GM23248 (cell line): Measurements from ENCODE around the gene NXNL2. TPM values are rescaled to one million over a fixed set of nuclear protein-coding genes. Genes with fewer than 3 reads are reported as not detected.
A peak's percentile ranks its signal among the peaks of the same experiment; 100 is the strongest.

Source experiments
- DNase-seq: peaks from one replicate; pipeline ENCODE4 v3.0.0-alpha.2; 2015
- H2AFZ ChIP-seq: fragments of 200-600 bp; sonication (generic); 2 replicates; pipeline ENCODE4 v1.6.1; 2016; ENCODE audit warnings: antibody characterized with exemption
- H3F3A ChIP-seq: fragments of 200-600 bp; sonication (generic); 2 replicates; pipeline ENCODE4 v1.6.1; 2016; ENCODE audit warnings: mild to moderate bottlenecking, antibody characterized with exemption, mixed run types; ENCODE audit not compliant: insufficient read depth
- H3K27ac ChIP-seq: fragments of 200-600 bp; sonication (generic); 2 replicates; pipeline ENCODE4 v1.5.1; 2016; ENCODE audit warnings: mild to moderate bottlenecking
- H3K27me3 ChIP-seq: fragments of 200-600 bp; sonication (generic); replicated peaks from 2 replicates; pipeline ENCODE4 v1.6.1; 2016; ENCODE audit warnings: mild to moderate bottlenecking; ENCODE audit not compliant: insufficient read depth
- H3K36me3 ChIP-seq: fragments of 200-600 bp; sonication (generic); 2 replicates; pipeline ENCODE4 v1.6.1; 2016; ENCODE audit warnings: low read depth, mild to moderate bottlenecking
- H3K4me1 ChIP-seq: fragments of 200-600 bp; sonication (generic); 2 replicates; pipeline ENCODE4 v1.6.1; 2016; ENCODE audit warnings: mild to moderate bottlenecking; ENCODE audit not compliant: insufficient read depth
- H3K4me2 ChIP-seq: fragments of 200-600 bp; sonication (generic); one replicate; pipeline ENCODE4 v1.6.1; 2016; ENCODE audit warnings: mild to moderate bottlenecking; ENCODE audit not compliant: unreplicated experiment
- H3K4me3 ChIP-seq: fragments of 200-600 bp; sonication (generic); 2 replicates; pipeline ENCODE4 v1.5.1; 2016; ENCODE audit warnings: mild to moderate bottlenecking
- H3K79me2 ChIP-seq: fragments of 200-600 bp; sonication (generic); 2 replicates; pipeline ENCODE4 v1.6.1; 2016; ENCODE audit warnings: mild to moderate bottlenecking; ENCODE audit not compliant: insufficient read depth
- H3K9ac ChIP-seq: fragments of 200-600 bp; sonication (generic); 2 replicates; pipeline ENCODE4 v1.6.1; 2016; ENCODE audit warnings: mild to moderate bottlenecking
- H3K9me2 ChIP-seq: fragments of 200-600 bp; sonication (generic); 2 replicates; pipeline ENCODE4 v1.6.1; 2016; ENCODE audit warnings: mixed run types, mild to moderate bottlenecking, moderate library complexity; ENCODE audit not compliant: insufficient read depth
- H3K9me3 ChIP-seq: fragments of 200-600 bp; sonication (generic); one replicate; pipeline ENCODE4 v1.6.1; 2017; ENCODE audit warnings: low read depth
- H4K20me1 ChIP-seq: fragments of 200-600 bp; sonication (generic); 2 replicates; pipeline ENCODE4 v1.6.0; 2016; ENCODE audit not compliant: insufficient read depth
- EZH2 ChIP-seq: fragments of 200-600 bp; sonication (generic); IDR thresholded peaks from 2 replicates; pipeline ENCODE4 v1.6.1; 2018; ENCODE audit warnings: antibody characterized with exemption, mild to moderate bottlenecking; ENCODE audit not compliant: insufficient read depth, poor library complexity, severe bottlenecking
- EZH2phosphoT487 ChIP-seq: fragments of 200-600 bp; sonication (generic); IDR thresholded peaks from 2 replicates; pipeline ENCODE4 v1.6.1; 2018; ENCODE audit warnings: antibody characterized with exemption, moderate library complexity, mild to moderate bottlenecking, low read depth; ENCODE audit not compliant: insufficient read depth
- WGBS, 2 experiments: methylation state at CpG; one replicate each; pipeline ENCODE4 v1.1.6; 2015 to 2017; ENCODE audit warnings: low lambda C conversion rate in 2 of 2, low coverage in 1 of 2; ENCODE audit errors: missing lambda C conversion rate in 2 of 2; 5-methylcytosine and 5-hydroxymethylcytosine counted together
- in situ Hi-C: fragments of 300-500 bp; cut with MboI; formaldehyde crosslinking; loops from 2 replicates; pipeline ENCODE4 v1.15.0; 2020
- polyA plus RNA-seq: library from polyadenylated mRNA; unstranded; fragments of >200 nt; fragmentation: Nextera tagmentation; extraction: Ambion mirVana; gene quantifications from 2 replicates; pipeline ENCODE4 v1.2.1, GENCODE V29; 2016
- total RNA-seq: library from RNA; depleted of rRNA; stranded (reverse); fragments of >200 nt; shearing (Covaris generic); gene quantifications from 2 replicates; pipeline ENCODE4 v1.2.3, GENCODE V29; 2014; rRNA removed

Gene NXNL2
- total and polyA plus RNA-seq, 2 experiments from 2014 or later, result 1.4 to 3.1 TPM

DNA sequence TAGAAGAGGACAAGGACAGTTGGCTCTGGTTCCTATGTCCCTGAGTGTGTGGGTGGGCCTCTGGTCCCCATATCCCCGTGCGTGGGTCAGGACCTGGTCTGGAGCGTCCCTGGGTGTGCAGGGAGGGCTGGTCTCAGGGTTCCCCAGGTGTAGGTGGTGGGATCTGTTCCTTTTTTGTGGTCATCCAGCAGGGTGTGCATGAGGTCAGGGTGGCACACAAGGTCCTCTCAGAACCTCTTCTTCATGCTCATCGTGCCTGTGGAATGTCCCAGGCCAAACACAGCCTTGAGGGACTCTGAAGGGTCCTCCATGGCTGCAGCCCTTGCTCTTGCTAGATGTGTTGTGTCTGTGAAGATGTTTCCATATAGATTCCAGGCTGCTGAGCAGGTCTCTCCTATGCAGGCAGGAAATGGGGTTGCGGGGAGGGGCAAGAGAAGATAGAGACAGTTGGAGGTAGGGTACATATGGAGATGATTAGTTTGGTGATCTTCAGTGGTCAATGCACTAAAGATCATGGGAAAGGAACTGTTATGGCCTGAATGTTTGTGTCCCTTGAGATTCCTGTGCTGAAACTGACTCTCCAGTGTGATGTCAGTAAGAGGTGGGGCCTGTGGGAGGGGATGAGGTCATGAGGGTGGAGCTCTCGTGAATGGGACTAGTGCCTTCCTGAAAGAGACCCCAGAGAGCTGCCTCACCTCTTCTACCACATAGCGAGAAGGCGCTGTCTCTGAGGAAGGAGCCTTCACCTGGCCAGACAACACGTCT is 53.1 kb downstream of the NXNL2 start:
- Histone ChIP-seq H2AFZ (no peak overlapping the region), H3K9ac (no peak overlapping the region), H3K9me2 (no peaks in the 10 kb centered on the region), H3K4me3 (no peak overlapping the region), H3K4me2 (no peak overlapping the region), H3F3A (peaks cover 24% of the 10 kb centered on the region), H3K36me3 (no peaks in the 10 kb centered on the region), H3K79me2 (no peaks in the 10 kb centered on the region), H4K20me1 (no peaks in the 10 kb centered on the region), H3K27me3 (no peaks in the 10 kb centered on the region), H3K9me3 (no peaks in the 10 kb centered on the region), H3K27ac (no peak overlapping the region), H3K4me1 (peaks cover 18% of the 10 kb centered on the region; the same call in 1 of the 2 replicates)
- no peak for TF ChIP-seq EZH2phosphoT487
- TF ChIP-seq EZH2, result no peak
- in situ Hi-C loops, result no loop called here
- WGBS, 2 experiments, result 90 to 92% methylated on average over 9 of the region's 9 CpGs
- peak; percentile 42 for DNase-seq

DNA sequence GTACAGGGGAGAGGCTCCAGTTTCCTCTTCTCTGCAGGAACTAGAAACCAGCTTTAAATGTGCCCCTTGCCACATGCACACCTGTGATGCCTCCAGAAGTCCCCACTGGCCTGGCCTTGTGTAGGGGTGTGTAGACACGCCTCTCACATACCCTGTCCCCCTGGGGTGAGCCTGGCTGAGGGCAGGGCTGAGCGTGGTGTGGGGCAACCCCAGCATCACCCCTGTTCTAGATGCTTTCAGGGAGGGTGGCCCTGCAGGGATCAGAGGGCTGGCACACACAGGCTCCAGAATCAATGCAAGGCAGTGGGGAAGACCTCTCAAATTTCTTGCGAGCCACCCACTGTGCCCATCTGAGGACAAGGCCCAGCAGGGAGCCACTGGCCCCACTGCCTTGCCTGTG is 54.7 kb downstream of the NXNL2 start:
- Histone ChIP-seq H3K27me3 (no peaks in the 10 kb centered on the region), H3K9me2 (no peaks in the 10 kb centered on the region), H3K27ac (no peak overlapping the region), H3K4me2 (no peak overlapping the region), H3K9me3 (no peaks in the 10 kb centered on the region), H3F3A (peaks cover 8% of the 10 kb centered on the region), H3K4me1 (peaks cover 8% of the 10 kb centered on the region; the same call in 1 of the 2 replicates), H2AFZ (no peak overlapping the region), H3K9ac (no peak overlapping the region), H3K36me3 (no peaks in the 10 kb centered on the region), H3K4me3 (no peak overlapping the region), H3K79me2 (no peaks in the 10 kb centered on the region), H4K20me1 (no peaks in the 10 kb centered on the region)
- 82 to 94% methylated on average over 3 of the region's 3 CpGs for WGBS, 2 experiments
- in situ Hi-C loops, result loop anchor here (5.0 to 10.0 kb wide), 2 partner anchors 413 to 695 kb away; no protein-coding TSS in a partner anchor
- no peak for DNase-seq
- TF ChIP-seq EZH2phosphoT487 (no peak), EZH2 (no peak)

DNA sequence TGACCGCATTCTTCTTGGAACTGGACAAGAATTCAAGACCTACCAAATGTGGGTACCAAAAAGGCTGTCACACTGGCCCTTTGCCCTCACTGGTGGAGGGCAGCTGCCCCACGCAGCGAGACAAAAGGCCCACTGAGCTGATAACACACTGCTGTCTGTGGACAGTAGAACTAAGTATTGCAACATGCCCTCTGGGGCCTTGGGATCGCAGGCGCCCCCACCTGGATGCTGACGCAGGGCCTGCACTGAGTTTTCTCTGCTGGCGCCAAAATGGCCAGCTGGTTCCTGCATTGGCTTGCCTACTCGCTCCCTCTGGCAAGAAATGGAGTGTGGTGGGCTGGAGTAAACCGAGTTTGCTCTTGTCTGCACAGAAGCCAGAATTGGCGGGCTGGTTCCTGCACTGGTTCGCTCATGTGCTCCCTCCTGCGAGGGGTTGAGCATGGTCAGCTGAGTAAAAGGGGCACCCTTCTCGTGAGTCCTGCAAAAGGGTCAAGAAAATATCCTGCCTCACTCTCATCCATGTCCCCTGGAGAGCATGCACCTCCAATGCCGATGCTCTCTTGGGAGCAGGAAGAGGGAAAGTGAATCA is 55.7 kb downstream of the NXNL2 start:
- Histone ChIP-seq H3F3A (no peaks in the 10 kb centered on the region), H3K9me2 (no peaks in the 10 kb centered on the region), H3K27me3 (no peaks in the 10 kb centered on the region), H4K20me1 (no peaks in the 10 kb centered on the region), H3K9me3 (no peaks in the 10 kb centered on the region), H3K4me3 (no peak overlapping the region), H3K27ac (no peak overlapping the region), H3K79me2 (no peaks in the 10 kb centered on the region), H3K4me1 (peaks cover 5% of the 10 kb centered on the region; the same call in 1 of the 2 replicates), H3K9ac (no peak overlapping the region), H2AFZ (no peak overlapping the region), H3K4me2 (no peak overlapping the region), H3K36me3 (no peaks in the 10 kb centered on the region)
- DNase-seq, result no peak
- WGBS, 2 experiments, result 91% methylated on average over 14 of the region's 14 CpGs
- TF ChIP-seq EZH2phosphoT487 (no peak), EZH2 (no peak)
- in situ Hi-C loops, result loop anchor here (5.0 to 10.0 kb wide), 2 partner anchors 412 to 694 kb away; no protein-coding TSS in a partner anchor

DNA sequence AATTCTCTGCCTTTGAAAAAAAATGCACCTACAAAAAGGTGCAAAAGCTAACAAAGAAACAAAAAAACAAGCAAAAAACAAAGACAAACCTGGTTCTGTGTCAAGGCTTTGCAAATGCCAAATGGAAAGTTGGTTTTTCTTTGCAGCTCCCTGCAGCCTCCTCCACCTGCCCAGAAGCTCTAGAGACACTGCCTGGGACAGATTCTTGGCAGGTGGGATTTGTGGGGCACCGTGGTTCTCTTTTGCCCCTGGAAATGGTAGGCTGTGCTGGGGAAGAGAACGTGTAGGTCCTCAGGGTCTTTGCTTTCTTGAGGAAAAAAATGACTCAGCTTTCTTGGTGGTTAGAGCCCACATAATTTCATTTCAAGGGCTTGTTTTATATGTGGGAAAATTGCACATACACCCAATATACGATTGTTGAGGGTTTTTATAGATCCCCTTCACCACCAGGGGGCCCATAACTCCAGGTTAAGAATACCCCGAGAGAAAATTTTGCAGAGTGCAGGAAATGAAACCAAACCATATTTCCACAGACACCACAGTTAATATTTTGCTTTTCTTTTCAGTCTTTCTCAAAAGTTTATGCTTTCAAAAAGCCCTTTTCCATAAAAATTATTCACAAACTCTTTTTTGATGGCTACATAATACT is 58.7 kb downstream of the NXNL2 start:
- WGBS, 2 experiments, result 18 to 22% methylated on average over 4 of the region's 4 CpGs
- no peak for TF ChIP-seq EZH2
- no peaks in the 10 kb centered on the region for H3K4me1 ChIP-seq
- in situ Hi-C loops, result loop anchor here (5.0 to 10.0 kb wide), 2 partner anchors 409 to 691 kb away; no protein-coding TSS in a partner anchor
- H3K9me2 ChIP-seq, result no peaks in the 10 kb centered on the region
- H3K36me3 ChIP-seq, result no peaks in the 10 kb centered on the region
- H3K79me2 ChIP-seq, result no peaks in the 10 kb centered on the region
- H3F3A ChIP-seq, result no peaks in the 10 kb centered on the region
- no peak overlapping the region for H3K4me2 ChIP-seq
- no peaks in the 10 kb centered on the region for H4K20me1 ChIP-seq
- H3K9me3 ChIP-seq, result no peaks in the 10 kb centered on the region
- H3K9ac ChIP-seq, result no peak overlapping the region
- H2AFZ ChIP-seq, result no peak overlapping the region
- H3K4me3 ChIP-seq, result no peak overlapping the region
- H3K27me3 ChIP-seq, result no peaks in the 10 kb centered on the region
- no peak overlapping the region for H3K27ac ChIP-seq
- peak; percentile 85 for DNase-seq

Other genes starting within 250 kb of the NXNL2 start
- gene SPIN1, start 146.7 kb upstream of the NXNL2 start, total RNA-seq, result 95.3 and 95.6 TPM in 2 replicates
- 56.9 and 58.4 TPM in 2 replicates for gene SPIN1, start 146.7 kb upstream of the NXNL2 start, polyA plus RNA-seq